GM12874 (cell line): Measurements from ENCODE around the gene SLC1A2.

ENCODE experiments used
- CTCF ChIP-seq: IDR thresholded peaks from 2 replicates; pipeline ENCODE4 v1.5.1; 2011; ENCODE audit warnings: low read depth, mild to moderate bottlenecking, control low read depth, low read length, moderate library complexity; ENCODE audit not compliant: insufficient read depth

SLC1A2 gene

GRCh38 chr11:35281169-35281688 lies 138.1 kb downstream of the SLC1A2 start:
- no peak for TF ChIP-seq CTCF

- no peak for TF ChIP-seq CTCF
These were observed 138.6 kb downstream of the SLC1A2 start for GRCh38 chr11:35280727-35281126.

- no peak for TF ChIP-seq CTCF
These were observed 141.5 kb downstream of the SLC1A2 start for GRCh38 chr11:35277827-35278226.

- TF ChIP-seq CTCF: no peak
These were observed 142.8 kb downstream of the SLC1A2 start for GRCh38 chr11:35276396-35277145.

GRCh38 chr11:35275786-35276170 lies 143.6 kb downstream of the SLC1A2 start:
- TF ChIP-seq CTCF: no peak

- TF ChIP-seq CTCF: no peak
These were observed 144.2 kb downstream of the SLC1A2 start for GRCh38 chr11:35274909-35275785.

GRCh38 chr11:35272391-35272902 lies 146.9 kb downstream of the SLC1A2 start:
- no peak for TF ChIP-seq CTCF
